Measurements from ENCODE around the gene DBP. TPM values are rescaled to one million over a fixed set of nuclear protein-coding genes. Genes with fewer than 3 reads are reported as not detected.
A peak's percentile ranks its signal among the peaks of the same experiment; 100 is the strongest.

Gene DBP
- total and polyA plus RNA-seq, 2 of the 13 experiments (the other 11 are each of a cell fraction or from before 2014, with no cell fraction given): 1.7 to 5.8 TPM

DNA sequence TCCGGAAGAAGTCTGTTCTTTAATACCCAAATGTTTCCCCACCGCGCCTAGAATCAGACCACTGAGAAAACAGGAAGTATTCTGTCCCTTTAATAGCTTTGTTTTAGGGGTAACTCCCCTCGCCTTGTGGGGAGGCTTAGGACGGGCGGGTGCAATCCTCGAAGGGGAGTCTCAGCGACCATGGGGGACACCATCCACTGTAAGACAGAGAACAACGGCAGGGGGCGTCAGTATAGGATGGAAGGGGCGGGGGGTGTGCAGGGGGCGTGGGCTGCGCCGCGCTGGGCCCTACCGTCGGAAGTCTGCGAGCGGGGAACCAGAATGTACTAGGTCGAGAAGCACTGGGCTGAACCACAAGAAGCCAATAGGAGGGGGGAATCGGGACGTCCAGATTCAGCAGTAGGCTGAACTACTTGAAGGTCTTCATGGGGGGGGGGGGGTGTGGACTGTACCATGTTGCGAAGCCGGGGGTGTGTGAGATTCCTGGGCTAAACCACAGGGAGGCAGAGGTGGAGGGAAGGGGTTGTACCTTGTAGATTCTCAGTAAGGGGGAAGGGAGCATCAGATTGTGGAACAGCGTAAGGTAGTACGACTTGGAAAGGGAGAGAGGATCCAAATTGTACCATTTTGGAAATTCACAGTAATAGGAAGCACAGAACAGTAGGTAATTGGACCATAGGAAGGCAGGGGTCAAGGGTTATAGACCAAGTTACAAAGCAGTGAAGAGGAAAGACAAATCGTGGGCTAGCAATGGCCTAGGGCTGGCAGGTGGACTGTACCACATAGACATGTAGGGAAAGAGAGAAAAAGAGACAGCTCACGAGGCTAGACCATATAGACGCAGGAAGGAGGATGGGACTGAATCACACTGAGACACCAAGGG lies 1.0 kb upstream of the DBP start (continued):
- TF ChIP-seq ZC3H13 (CRISPR knock-in tag; IDR thresholded peaks at IDR 0.05) (0 out of 2 replicates have a peak, but pooled peaks have one; percentile 6), POLR2A (IDR thresholded peaks at IDR 0.05; ENCODE audit: insufficient read depth in 1 of 2, low read depth in 2 of 2, low read length in 2 of 2) (peak in 1 of 2 experiments; percentile 46; a peak in 2 of 4 replicates), ZNF569 (CRISPR knock-in tag; IDR thresholded peaks at IDR 0.05; ENCODE audit: borderline replicate concordance) (0 out of 2 replicates have a peak, but pooled peaks have one; percentile 0), KLF6 (CRISPR knock-in tag; IDR thresholded peaks at IDR 0.05) (no peak), BORCS8-MEF2B (CRISPR knock-in tag; IDR thresholded peaks at IDR 0.05) (0 out of 2 replicates have a peak, but pooled peaks have one; percentile 38), TMF1 (CRISPR knock-in tag; IDR thresholded peaks at IDR 0.05; ENCODE audit: low read depth) (no peak), PHF5A (CRISPR knock-in tag; IDR thresholded peaks at IDR 0.05; ENCODE audit: low read depth, unreplicated experiment) (no peak), STAT6 (CRISPR knock-in tag; IDR thresholded peaks at IDR 0.05; ENCODE audit: borderline replicate concordance) (0 out of 2 replicates have a peak, but pooled peaks have one; percentile 14), ZNF274 (CRISPR knock-in tag; IDR thresholded peaks at IDR 0.05) (0 out of 2 replicates have a peak, but pooled peaks have one; percentile 27), ZNF317 (CRISPR knock-in tag; IDR thresholded peaks at IDR 0.05) (0 out of 2 replicates have a peak, but pooled peaks have one; percentile 0), BHLHE40 (IDR thresholded peaks at IDR 0.05; ENCODE audit: low read length) (peak; percentile 92)
- TF ChIP-seq, protein P1, sequence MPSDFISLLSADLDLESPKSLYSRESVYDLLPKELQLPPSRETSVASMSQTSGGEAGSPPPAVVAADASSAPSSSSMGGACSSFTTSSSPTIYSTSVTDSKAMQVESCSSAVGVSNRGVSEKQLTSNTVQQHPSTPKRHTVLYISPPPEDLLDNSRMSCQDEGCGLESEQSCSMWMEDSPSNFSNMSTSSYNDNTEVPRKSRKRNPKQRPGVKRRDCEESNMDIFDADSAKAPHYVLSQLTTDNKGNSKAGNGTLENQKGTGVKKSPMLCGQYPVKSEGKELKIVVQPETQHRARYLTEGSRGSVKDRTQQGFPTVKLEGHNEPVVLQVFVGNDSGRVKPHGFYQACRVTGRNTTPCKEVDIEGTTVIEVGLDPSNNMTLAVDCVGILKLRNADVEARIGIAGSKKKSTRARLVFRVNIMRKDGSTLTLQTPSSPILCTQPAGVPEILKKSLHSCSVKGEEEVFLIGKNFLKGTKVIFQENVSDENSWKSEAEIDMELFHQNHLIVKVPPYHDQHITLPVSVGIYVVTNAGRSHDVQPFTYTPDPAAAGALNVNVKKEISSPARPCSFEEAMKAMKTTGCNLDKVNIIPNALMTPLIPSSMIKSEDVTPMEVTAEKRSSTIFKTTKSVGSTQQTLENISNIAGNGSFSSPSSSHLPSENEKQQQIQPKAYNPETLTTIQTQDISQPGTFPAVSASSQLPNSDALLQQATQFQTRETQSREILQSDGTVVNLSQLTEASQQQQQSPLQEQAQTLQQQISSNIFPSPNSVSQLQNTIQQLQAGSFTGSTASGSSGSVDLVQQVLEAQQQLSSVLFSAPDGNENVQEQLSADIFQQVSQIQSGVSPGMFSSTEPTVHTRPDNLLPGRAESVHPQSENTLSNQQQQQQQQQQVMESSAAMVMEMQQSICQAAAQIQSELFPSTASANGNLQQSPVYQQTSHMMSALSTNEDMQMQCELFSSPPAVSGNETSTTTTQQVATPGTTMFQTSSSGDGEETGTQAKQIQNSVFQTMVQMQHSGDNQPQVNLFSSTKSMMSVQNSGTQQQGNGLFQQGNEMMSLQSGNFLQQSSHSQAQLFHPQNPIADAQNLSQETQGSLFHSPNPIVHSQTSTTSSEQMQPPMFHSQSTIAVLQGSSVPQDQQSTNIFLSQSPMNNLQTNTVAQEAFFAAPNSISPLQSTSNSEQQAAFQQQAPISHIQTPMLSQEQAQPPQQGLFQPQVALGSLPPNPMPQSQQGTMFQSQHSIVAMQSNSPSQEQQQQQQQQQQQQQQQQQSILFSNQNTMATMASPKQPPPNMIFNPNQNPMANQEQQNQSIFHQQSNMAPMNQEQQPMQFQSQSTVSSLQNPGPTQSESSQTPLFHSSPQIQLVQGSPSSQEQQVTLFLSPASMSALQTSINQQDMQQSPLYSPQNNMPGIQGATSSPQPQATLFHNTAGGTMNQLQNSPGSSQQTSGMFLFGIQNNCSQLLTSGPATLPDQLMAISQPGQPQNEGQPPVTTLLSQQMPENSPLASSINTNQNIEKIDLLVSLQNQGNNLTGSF (CRISPR knock-in tag; IDR thresholded peaks at IDR 0.05): no peak
- TF ChIP-seq, protein P2, sequence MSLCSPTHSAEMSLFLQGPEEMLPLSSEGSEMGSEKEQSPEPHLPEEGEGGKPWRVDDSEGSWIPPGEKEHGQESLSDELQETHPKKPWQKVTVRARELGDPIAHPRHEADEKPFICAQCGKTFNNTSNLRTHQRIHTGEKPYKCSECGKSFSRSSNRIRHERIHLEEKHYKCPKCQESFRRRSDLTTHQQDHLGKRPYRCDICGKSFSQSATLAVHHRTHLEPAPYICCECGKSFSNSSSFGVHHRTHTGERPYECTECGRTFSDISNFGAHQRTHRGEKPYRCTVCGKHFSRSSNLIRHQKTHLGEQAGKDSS (CRISPR knock-in tag; IDR thresholded peaks at IDR 0.05; ENCODE audit: borderline replicate concordance, low read depth): 0 out of 2 replicates have a peak, but pooled peaks have one; percentile 31
- TF ChIP-seq, protein P3, sequence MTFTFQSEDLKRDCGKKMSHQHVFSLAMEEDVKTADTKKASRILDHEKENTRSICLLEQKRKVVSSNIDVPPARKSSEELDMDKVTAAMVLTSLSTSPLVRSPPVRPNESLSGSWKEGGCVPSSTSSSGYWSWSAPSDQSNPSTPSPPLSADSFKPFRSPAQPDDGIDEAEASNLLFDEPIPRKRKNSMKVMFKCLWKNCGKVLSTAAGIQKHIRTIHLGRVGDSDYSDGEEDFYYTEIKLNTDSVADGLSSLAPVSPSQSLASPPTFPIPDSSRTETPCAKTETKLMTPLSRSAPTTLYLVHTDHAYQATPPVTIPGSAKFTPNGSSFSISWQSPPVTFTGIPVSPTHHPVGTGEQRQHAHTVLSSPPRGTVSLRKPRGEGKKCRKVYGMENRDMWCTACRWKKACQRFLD (CRISPR knock-in tag; IDR thresholded peaks at IDR 0.05; ENCODE audit: borderline replicate concordance): no peak
- TF ChIP-seq, protein P4, sequence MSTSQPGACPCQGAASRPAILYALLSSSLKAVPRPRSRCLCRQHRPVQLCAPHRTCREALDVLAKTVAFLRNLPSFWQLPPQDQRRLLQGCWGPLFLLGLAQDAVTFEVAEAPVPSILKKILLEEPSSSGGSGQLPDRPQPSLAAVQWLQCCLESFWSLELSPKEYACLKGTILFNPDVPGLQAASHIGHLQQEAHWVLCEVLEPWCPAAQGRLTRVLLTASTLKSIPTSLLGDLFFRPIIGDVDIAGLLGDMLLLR (CRISPR knock-in tag; IDR thresholded peaks at IDR 0.05): no peak

All from HepG2 (cell line).